ENCODE data around the gene TMEM271. TPM values are rescaled to one million over a fixed set of nuclear protein-coding genes. Genes with fewer than 3 reads are reported as not detected.

The TMEM271 gene
- total RNA-seq, 4 donors from 2014 or later, result not detected

DNA sequence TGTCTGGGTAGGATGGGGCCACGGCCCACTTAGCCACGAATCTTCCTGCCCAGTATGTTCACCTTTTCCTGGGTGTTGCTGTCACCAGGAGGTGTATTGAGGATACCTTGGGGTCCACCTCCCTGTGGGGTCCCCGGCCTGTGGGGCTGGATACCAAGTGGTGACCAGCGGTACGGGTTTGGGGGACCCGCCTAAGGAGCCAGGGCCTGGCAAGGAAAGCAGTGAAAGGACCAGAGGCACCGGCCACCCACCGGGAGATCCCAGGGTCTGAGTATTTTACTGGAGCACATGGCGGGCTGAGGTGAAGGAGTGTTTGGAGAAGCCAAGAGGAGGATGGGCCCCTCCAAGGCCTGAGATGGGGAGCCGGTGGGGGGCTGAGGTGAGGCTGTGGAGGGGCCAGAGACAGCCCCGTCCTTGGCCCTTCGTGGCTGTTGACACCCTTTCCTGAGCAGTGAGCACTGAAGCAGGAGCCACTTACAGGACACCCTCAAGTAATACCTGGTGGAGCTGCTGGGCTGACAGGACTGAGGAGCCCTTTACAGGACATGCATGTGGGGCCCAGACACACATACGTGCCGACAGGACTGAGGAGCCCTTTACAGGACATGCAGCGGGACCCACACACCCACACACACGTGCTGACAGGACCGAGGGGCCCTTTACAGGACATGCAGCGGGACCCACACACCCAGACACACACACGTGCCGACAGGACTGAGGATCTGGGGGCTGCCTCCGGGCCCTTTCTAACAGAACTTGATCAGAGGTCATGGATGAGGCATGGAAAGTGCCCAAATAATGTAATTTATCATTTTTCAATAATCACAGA, 38.4 kb downstream of the TMEM271 start:
- no peaks in the 10 kb centered on the region for H3K36me3 ChIP-seq
- DNase-seq, result no peak
- no peaks in the 10 kb centered on the region for H3K27me3 ChIP-seq
- no peaks in the 10 kb centered on the region for H3K9me3 ChIP-seq
- TF ChIP-seq, protein P1, sequence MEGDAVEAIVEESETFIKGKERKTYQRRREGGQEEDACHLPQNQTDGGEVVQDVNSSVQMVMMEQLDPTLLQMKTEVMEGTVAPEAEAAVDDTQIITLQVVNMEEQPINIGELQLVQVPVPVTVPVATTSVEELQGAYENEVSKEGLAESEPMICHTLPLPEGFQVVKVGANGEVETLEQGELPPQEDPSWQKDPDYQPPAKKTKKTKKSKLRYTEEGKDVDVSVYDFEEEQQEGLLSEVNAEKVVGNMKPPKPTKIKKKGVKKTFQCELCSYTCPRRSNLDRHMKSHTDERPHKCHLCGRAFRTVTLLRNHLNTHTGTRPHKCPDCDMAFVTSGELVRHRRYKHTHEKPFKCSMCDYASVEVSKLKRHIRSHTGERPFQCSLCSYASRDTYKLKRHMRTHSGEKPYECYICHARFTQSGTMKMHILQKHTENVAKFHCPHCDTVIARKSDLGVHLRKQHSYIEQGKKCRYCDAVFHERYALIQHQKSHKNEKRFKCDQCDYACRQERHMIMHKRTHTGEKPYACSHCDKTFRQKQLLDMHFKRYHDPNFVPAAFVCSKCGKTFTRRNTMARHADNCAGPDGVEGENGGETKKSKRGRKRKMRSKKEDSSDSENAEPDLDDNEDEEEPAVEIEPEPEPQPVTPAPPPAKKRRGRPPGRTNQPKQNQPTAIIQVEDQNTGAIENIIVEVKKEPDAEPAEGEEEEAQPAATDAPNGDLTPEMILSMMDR (IDR thresholded peaks at IDR 0.05), result no peak
- no peak for TF ChIP-seq POLR2A (IDR thresholded peaks at IDR 0.05)
- H3K4me1 ChIP-seq, result no peaks in the 10 kb centered on the region
- H3K27ac ChIP-seq, result no peak overlapping the region
- intact Hi-C loops (cut with DNase I; ENCODE audit: low total_unique reads), result no loop called here
- no peak overlapping the region for H3K4me3 ChIP-seq

GRCh38 chr4:536351-536972, 39.6 kb downstream of the TMEM271 start:
- no peak for DNase-seq
- TF ChIP-seq, protein P1 (IDR thresholded peaks at IDR 0.05), result no peak
- no peak for TF ChIP-seq POLR2A (IDR thresholded peaks at IDR 0.05)

GRCh38 chr4:535924-536281, 40.2 kb downstream of the TMEM271 start:
- no peaks in the 10 kb centered on the region for H3K4me1 ChIP-seq
- intact Hi-C loops (cut with DNase I; ENCODE audit: low total_unique reads), result no loop called here
- DNase-seq, result no peak

More at GRCh38 chr4:536351-536972, 39.6 kb downstream of the TMEM271 start:
- intact Hi-C loops (cut with DNase I; ENCODE audit: low total_unique reads), result no loop called here
- Histone ChIP-seq H3K9me3 (no peaks in the 10 kb centered on the region), H3K27ac (no peak overlapping the region), H3K27me3 (no peaks in the 10 kb centered on the region), H3K4me3 (no peak overlapping the region), H3K36me3 (no peaks in the 10 kb centered on the region), H3K4me1 (no peaks in the 10 kb centered on the region)

GRCh38 chr4:535181-535923, 40.7 kb downstream of the TMEM271 start:
- TF ChIP-seq POLR2A (IDR thresholded peaks at IDR 0.05), result no peak
- TF ChIP-seq, protein P1 (IDR thresholded peaks at IDR 0.05), result no peak
- H3K4me1 ChIP-seq, result no peaks in the 10 kb centered on the region
- no peak overlapping the region for H3K27ac ChIP-seq
- intact Hi-C loops (cut with DNase I; ENCODE audit: low total_unique reads), result no loop called here
- H3K27me3 ChIP-seq, result no peaks in the 10 kb centered on the region
- H3K36me3 ChIP-seq, result no peaks in the 10 kb centered on the region
- no peak overlapping the region for H3K4me3 ChIP-seq
- DNase-seq, result no peak
- H3K9me3 ChIP-seq, result no peaks in the 10 kb centered on the region

More at GRCh38 chr4:535924-536281, 40.2 kb downstream of the TMEM271 start:
- Histone ChIP-seq H3K4me3 (no peak overlapping the region), H3K27ac (no peak overlapping the region), H3K9me3 (no peaks in the 10 kb centered on the region), H3K27me3 (no peaks in the 10 kb centered on the region), H3K36me3 (no peaks in the 10 kb centered on the region)
- TF ChIP-seq POLR2A (IDR thresholded peaks at IDR 0.05), result no peak
- TF ChIP-seq, protein P1 (IDR thresholded peaks at IDR 0.05), result no peak

All from uterus (tissue), 4 donors.